GM18861 (cell line): ENCODE data around the gene TIMM29.

Experiments
- ATAC-seq: cut with Tn5 transposase; IDR thresholded peaks from one replicate; pipeline ENCODE4 v1.9.1; 2021; ENCODE audit not compliant: unreplicated experiment

TIMM29 gene

GRCh38 chr19:10911579-10912363 is 16.8 kb upstream of the TIMM29 start:
- ATAC-seq: no peak

GRCh38 chr19:10912619-10913018 is 16.0 kb upstream of the TIMM29 start:
- ATAC-seq: no peak

- no peak for ATAC-seq
Measured at GRCh38 chr19:10913716-10914340, 14.8 kb upstream of the TIMM29 start.

DNA sequence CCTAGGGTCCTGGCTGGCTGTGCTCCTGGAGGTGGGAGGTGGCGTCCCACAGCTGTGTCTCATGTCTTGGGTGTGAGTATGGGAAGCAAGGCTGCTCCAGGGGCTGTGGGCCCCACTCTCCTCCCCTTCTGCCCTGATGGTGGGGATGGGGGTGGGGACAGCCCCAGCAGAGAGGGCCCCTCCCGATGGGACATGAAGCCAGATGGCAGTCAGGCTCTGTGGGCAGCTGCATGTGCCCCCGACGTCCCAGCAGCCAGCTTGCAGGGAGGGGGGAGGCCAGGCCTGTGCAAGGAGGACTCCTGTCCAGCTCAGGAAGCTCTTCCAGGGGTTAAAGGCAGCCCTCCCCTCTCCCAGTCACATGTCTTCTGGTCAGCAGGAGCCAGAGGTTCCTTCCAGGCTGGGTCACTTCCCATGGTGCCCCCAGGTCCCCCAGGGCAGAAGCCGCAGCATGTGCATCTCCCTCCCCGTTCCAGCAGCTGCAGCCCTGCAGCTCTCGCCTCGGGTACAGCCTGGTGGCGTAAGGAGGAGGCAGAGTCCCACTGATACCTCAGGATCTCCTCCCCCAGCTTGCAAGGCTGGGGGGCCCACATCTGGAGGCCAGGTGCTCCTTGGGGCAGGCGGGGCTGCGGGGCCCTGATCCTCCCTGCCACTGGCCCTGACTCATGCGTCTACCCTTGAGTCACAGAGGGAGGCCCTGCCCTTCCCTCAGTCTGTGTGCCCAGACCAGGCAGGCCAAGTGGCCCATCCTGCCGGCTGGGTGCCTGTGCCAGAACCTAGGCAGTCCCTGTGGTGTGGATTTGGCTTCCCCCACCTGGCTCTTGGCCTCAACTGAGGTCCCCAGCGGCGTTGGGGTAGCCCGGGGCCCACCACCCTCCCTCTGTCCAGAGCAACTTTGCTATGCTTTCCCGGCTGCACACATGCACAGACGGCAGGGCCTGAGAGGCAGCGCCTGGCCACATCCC is 13.2 kb upstream of the TIMM29 start:
- no peak for ATAC-seq

DNA sequence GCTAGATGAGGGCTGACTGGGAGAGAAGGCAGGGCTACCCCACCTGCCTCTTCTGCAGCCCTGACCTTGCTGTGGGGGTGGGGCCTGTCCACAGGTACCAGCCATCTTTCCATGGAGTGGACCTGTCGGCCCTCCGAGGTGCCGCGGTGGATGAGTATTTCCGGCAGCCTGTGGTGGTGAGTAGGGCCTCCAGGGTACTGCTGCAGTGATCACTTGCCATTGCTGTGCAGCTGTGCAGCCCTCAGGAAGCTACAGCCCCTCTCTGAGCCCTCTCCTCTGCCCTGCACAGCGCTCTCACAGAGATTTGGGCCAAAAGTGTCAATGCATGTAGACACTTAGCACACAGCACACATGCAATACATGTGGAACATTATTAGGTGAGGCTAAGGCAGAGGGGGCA is 12.0 kb upstream of the TIMM29 start:
- ATAC-seq: no peak

GRCh38 chr19:10918359-10918758 is 10.3 kb upstream of the TIMM29 start:
- no peak for ATAC-seq

DNA sequence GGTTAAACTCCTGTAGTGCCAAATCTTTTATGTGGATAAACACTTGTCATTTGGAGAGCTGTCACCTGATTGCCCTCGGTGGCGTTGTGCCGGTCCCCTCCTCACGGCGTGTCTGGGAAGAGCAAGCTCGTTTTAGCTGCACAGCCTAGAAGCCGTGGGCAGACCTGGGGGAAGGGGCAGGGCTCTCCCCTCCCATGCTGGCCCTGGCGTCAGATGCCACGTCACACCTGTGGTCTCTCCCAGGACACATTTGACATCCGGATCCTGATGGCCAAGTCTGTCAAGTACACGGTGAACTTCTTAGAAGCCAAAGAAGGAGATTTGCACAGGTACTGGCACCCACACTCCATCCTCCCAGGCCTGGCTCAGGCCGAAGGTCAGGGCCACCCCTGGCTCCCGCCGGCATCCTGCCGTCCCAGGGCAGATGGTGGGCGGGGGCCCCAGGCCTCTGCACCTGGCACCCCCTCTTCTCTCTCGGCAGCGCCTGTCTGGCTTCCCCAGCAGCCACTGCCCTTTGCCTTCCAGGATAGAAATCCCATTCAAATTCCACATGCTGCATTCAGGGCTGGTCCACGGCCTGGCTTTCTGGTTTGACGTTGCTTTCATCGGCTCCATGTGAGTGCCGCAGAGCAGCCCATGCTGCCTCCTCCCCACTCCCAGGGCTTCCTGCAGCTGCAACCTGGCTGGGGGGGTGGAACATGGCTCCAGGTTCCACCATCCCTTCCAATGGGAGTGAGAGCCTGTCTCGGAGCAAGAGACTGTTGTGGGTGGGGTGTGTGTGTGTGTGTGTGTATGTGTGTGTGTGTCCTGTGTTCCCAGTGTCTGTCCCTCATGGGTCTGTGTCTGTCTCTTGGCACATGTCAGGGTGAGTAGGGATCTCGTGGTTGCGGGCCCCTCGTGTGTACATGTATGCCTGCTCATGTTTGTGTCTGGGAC is 9.0 kb upstream of the TIMM29 start:
- no peak for ATAC-seq

DNA sequence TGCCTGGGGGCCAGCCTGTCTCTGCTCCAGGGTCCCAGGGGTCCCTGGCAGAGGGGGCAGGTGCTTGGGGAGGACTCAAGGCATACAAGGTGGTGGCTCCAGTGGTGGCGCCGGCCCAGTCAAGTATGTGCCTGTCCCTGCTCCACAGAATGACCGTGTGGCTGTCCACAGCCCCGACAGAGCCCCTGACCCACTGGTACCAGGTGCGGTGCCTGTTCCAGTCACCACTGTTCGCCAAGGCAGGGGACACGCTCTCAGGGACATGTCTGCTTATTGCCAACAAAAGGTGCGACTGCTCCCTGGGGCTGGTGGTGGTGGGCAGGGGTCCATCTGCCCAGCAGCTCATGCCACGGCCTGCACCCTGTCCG is 8.3 kb upstream of the TIMM29 start:
- no peak for ATAC-seq

- no peak for ATAC-seq
Measured at GRCh38 chr19:10920781-10921180, 7.8 kb upstream of the TIMM29 start.

GRCh38 chr19:10921199-10921909 is 7.3 kb upstream of the TIMM29 start:
- ATAC-seq: no peak

GRCh38 chr19:10921910-10922637 is 6.5 kb upstream of the TIMM29 start:
- no peak for ATAC-seq

- no peak for ATAC-seq
Measured at GRCh38 chr19:10922638-10923014, 6.0 kb upstream of the TIMM29 start.

DNA sequence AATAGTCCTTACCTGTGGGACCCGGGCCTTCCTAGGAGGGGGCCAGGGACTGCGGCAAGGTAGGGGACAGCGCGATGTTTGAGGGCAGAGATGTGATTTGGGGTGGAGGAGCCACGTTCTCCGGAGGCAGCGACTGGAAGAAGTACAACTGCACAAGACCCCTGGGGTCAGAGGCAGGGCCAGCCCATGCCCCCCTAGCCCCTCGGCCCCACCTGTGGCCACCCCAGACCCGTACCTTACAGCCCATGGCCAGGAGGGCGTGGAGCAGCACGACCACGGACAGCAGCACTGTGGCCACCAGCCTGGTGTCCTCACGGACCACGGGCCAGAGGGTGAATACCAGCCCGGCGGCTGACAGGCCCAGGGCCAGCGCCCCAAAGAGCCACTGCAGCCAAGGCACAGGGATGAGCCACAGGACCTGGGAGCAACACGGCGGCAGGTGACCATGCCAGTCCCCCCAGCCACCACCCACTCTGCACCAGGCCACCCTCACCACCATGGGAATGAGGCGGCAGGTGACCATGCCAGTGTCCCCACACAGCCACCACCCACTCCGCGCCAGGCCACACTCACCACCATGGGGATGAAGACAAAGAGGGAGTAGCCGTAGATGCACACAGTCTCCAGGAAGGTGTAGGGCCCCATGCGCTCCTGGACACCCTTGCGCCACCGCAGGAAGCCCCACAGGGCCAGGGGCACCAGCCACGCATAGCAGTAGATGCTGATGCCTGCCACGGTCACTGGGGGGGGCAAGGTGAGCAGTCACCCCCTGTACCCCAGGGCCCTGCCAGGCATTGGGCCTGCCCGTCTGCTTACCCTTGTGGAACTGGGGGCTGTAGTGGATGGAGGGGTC is 5.1 kb upstream of the TIMM29 start:
- ATAC-seq: no peak

DNA sequence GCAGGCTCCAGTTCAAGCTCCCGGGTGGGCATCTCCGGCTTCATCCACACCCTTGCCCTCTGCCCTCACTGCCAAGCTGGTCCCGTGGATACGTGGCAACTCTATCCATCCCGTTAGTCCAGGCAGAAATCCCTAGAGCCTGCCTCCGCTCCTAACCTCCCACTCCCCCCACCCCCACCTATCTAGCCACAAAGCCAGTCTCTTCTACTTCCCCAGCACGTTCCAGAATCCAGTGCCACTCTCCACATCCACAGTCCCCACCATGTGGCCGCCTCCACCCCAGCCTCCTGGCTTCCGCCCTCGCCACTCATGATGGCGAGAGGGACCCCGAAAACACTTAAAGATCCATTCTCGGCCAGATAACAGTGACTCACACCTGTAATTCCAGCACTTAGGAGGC is 4.0 kb upstream of the TIMM29 start:
- no peak for ATAC-seq

DNA sequence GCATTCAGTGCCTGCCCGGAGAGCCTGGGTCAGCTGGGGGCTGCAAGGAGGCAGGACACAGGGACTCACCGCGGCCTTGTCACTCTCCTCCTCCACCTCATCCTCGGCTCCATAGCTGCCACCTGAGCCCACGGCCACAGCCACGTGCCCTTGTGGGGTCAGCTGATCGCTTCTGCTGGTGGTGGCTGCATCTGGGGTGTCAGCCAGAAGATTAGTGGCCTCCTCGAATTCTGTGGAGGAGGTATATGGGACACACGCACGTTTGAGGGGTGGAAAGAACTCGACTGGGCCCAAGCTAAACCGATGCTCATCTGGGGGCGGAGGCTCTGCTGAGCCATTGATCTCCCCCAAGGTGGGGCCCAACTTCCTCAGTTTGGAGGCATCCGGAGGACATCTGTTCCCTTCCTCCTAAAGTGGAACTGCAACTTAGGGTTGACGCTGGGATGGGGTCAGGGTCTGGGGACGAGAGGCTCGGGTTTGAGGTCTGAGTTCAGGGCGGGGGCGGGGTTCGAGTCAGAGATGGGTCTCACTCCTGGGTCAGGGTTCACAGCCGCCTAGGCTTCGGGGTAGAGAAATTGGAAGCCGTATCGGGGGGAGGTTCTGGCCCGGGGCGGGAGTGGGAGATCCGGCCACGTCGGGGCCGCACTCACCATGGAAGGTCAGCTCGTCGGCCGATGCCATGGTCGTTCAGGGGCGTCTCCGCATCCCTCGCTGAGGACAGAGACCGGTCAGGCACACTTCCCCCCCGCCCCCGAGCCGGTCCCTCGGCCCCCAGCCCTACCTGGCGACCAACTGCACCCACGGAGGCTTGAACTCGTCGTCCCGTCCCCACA is 665 bp upstream of the TIMM29 start:
- ATAC-seq: no peak

- ATAC-seq: no peak
Measured at GRCh38 chr19:10929402-10929794, 787 bp downstream of the TIMM29 start.

DNA sequence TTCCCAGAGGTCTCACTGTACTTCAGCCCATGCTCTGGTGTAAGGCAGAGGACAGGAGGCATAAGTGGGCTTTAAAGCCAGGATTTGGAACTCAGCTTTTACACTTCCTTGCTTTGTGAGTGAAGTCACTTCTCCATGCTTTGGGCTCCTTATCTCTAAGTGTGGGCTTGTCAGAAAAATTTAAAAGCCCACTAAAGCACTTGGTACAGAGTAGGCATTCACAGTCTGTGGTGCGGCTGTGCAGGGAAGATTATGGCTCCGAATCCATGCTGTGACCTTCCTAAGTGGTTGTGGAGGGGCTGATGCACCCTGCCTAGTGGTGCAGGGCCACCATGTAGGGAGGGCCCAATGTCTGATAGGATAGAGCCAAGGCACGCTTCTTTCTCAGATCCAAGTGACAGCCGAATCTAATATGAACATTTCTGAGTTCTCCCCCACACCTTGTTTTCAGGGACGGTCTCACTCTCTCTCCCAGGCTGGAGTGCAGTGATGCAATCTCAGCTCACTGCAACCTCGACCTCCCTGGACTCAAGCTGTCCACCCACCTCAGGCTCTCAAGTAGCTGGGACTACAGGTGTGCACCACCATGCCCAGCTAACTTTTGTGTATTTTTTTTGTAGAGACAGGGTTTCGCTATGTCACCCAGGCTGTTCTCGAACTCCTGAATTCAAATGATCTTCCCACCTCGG is 6.9 kb downstream of the TIMM29 start:
- no peak for ATAC-seq
